ENCODE results near the gene SHB.

The SHB gene

DNA sequence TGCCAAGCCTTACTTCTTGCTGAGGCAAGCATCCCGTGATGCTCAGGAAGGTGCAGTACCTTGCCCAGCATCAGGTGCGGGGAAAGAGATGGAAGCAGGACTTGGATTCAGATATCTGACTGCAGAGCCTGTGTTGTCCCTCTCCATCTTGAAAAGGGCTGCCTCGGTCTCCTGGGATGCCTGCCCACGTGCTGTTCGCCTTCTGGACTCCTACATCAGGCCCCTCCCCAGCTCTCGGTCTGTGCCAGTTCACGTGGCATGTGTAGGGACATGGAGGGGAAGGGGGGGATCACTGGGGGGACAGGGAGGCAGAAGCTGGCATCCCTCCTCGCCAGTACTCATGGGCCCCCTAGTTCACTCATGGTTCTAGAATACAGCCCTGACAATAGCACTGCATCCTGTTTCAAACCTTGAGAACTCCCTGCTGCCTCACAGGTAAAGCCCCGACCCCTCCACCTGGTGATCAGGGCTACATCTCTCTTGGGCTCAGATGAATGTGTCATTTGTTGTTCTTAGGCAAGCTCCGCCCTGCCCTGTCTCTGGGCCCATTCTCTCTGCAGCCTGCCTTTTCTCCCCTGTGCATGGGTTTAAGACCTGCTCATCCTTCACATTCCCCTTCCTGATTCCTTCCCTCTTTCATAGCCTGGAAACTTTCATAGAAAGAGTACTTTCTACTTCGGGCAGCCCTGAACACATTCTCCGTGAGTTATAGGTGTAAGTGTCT is 126.2 kb downstream of the SHB start:
- H3K36me3 ChIP-seq (ENCODE audit: control insufficient read depth in 1 of 2, insufficient read depth in 2 of 2, low read depth in 1 of 2, low read length in 2 of 2), result peaks cover 55 to 73% of the 10 kb centered on the region in 2 experiments
- peaks cover 79% of the 10 kb centered on the region for H3K4me1 ChIP-seq (ENCODE audit: control insufficient read depth, insufficient read depth, low read depth, low read length)
- peak overlapping the region; percentile 15 for H2BK15ac ChIP-seq (ENCODE audit: low read depth, poor library complexity, severe bottlenecking)
- peak overlapping the region; percentile 69 to 80 for H3K18ac ChIP-seq (ENCODE audit: low read depth in 1 of 2, low read length in 2 of 2)
- H3K4ac ChIP-seq (ENCODE audit: low read depth in 1 of 2, low read length in 2 of 2), result no peak overlapping the region
- H2BK5ac ChIP-seq (ENCODE audit: low read depth, low read length, poor library complexity, severe bottlenecking), result no peak overlapping the region
- H3K4me2 ChIP-seq (ENCODE audit: low read length, poor library complexity, severe bottlenecking), result no peak overlapping the region
- peak overlapping the region; percentile 93 for H3K27ac ChIP-seq (ENCODE audit: low read length, poor library complexity, severe bottlenecking)
- peak overlapping the region; percentile 62 for H2AK5ac ChIP-seq (ENCODE audit: low read length, severe bottlenecking)
- H4K8ac ChIP-seq (ENCODE audit: low read length), result peak overlapping the region; percentile 53
- peaks cover 23% of the 10 kb centered on the region for H3K79me1 ChIP-seq (replicated peaks; ENCODE audit: low read length, poor library complexity, severe bottlenecking)
- H3K14ac ChIP-seq (ENCODE audit: low read length in 2 of 2), result no peak overlapping the region
- H3K4me3 ChIP-seq (ENCODE audit: insufficient read depth in 1 of 2, low read depth in 1 of 2, low read length in 2 of 2), result no peak overlapping the region
- no peak overlapping the region for H4K91ac ChIP-seq (ENCODE audit: low read length)
- H2BK120ac ChIP-seq (ENCODE audit: low read depth, low read length), result no peak overlapping the region
- DNase-seq, result no peak
- no peak overlapping the region for H3K9ac ChIP-seq (ENCODE audit: low read length)
- H3K27me3 ChIP-seq (ENCODE audit: control insufficient read depth in 1 of 2, insufficient read depth in 1 of 2, low read length in 2 of 2), result no peaks in the 10 kb centered on the region
- peak overlapping the region in 1 of 2 experiments; percentile 38 for H2BK12ac ChIP-seq (ENCODE audit: low read length in 2 of 2)
- 90% methylated on average over 9 of the region's 12 CpGs for WGBS
- no peaks in the 10 kb centered on the region for H3K9me3 ChIP-seq (ENCODE audit: control insufficient read depth, low read length)
- H3K23ac ChIP-seq (ENCODE audit: low read length in 2 of 2), result no peak overlapping the region
- H2AFZ ChIP-seq (ENCODE audit: low read depth, low read length), result no peak overlapping the region

DNA sequence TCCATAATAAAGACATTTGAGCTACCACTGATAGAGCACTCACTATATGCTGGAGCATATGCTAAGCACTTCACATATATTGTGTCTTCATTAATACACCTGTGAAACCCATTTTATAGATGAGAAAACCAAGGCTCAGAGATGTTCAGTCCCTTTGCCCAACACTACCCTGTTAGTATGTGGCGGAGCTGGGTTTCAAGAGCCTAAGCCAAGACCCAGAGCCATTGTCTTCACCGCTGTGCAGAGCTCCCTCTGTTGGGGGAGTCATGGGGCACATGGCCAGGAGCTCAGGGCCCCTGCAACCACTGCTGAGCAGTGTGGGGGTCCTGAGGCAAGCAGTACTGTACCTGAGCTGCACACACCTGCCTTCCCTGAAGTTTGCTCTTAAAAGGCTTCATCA is 127.8 kb downstream of the SHB start:
- H3K23ac ChIP-seq (ENCODE audit: low read length in 2 of 2), result no peak overlapping the region
- H3K14ac ChIP-seq (ENCODE audit: low read length in 2 of 2), result no peak overlapping the region
- no peak overlapping the region for H3K27ac ChIP-seq (ENCODE audit: low read length, poor library complexity, severe bottlenecking)
- H3K18ac ChIP-seq (ENCODE audit: low read depth in 1 of 2, low read length in 2 of 2), result no peak overlapping the region
- no peak overlapping the region for H2BK5ac ChIP-seq (ENCODE audit: low read depth, low read length, poor library complexity, severe bottlenecking)
- no peak for DNase-seq
- no peak overlapping the region for H2BK120ac ChIP-seq (ENCODE audit: low read depth, low read length)
- WGBS, result 100% methylated on average over 2 of the region's 2 CpGs
- peaks cover 17% of the 10 kb centered on the region for H3K79me1 ChIP-seq (replicated peaks; ENCODE audit: low read length, poor library complexity, severe bottlenecking)
- H2AFZ ChIP-seq (ENCODE audit: low read depth, low read length), result no peak overlapping the region
- no peak overlapping the region for H4K91ac ChIP-seq (ENCODE audit: low read length)
- H3K4me2 ChIP-seq (ENCODE audit: low read length, poor library complexity, severe bottlenecking), result no peak overlapping the region
- no peak overlapping the region for H4K8ac ChIP-seq (ENCODE audit: low read length)
- no peak overlapping the region for H3K4ac ChIP-seq (ENCODE audit: low read depth in 1 of 2, low read length in 2 of 2)
- no peak overlapping the region for H2BK15ac ChIP-seq (ENCODE audit: low read depth, poor library complexity, severe bottlenecking)
- no peak overlapping the region for H3K9ac ChIP-seq (ENCODE audit: low read length)
- peaks cover 40 to 58% of the 10 kb centered on the region in 2 experiments for H3K36me3 ChIP-seq (ENCODE audit: control insufficient read depth in 1 of 2, insufficient read depth in 2 of 2, low read depth in 1 of 2, low read length in 2 of 2)
- H3K4me1 ChIP-seq (ENCODE audit: control insufficient read depth, insufficient read depth, low read depth, low read length), result peaks cover 74% of the 10 kb centered on the region
- no peaks in the 10 kb centered on the region for H3K27me3 ChIP-seq (ENCODE audit: control insufficient read depth in 1 of 2, insufficient read depth in 1 of 2, low read length in 2 of 2)
- no peak overlapping the region for H2AK5ac ChIP-seq (ENCODE audit: low read length, severe bottlenecking)
- H2BK12ac ChIP-seq (ENCODE audit: low read length in 2 of 2), result no peak overlapping the region
- H3K4me3 ChIP-seq (ENCODE audit: insufficient read depth in 1 of 2, low read depth in 1 of 2, low read length in 2 of 2), result no peak overlapping the region
- no peaks in the 10 kb centered on the region for H3K9me3 ChIP-seq (ENCODE audit: control insufficient read depth, low read length)

DNA sequence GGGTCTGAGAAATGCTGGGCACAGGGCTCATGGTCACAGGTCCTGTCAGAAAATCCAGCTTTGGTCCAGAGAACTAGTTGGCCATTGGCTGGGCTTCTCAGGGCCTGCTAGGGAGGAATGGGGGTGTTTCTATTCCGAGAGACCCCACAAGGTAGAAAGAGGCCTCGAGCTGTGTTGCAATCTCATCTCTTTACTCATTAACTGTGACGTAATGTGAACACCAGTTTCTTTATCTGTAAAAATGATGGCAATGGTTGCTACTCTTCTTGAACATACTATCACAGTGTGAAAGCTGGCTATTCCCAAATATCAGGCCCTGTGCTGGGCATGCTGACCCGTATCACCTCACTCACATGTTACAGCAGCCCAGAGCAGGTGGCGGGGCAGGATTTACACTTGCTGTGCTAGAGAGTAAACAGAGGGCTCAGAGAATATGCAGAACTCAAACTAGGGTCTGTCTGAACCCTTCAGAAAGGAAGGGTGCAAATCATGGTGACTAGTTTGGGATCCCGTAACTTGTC is 129.4 kb downstream of the SHB start:
- no peak overlapping the region for H2BK5ac ChIP-seq (ENCODE audit: low read depth, low read length, poor library complexity, severe bottlenecking)
- DNase-seq, result peak; percentile 58
- H3K27ac ChIP-seq (ENCODE audit: low read length, poor library complexity, severe bottlenecking), result peak overlapping the region; percentile 1
- no peak overlapping the region for H3K9ac ChIP-seq (ENCODE audit: low read length)
- H3K4me2 ChIP-seq (ENCODE audit: low read length, poor library complexity, severe bottlenecking), result no peak overlapping the region
- no peak overlapping the region for H3K4me3 ChIP-seq (ENCODE audit: insufficient read depth in 1 of 2, low read depth in 1 of 2, low read length in 2 of 2)
- peak overlapping the region; percentile 43 for H4K91ac ChIP-seq (ENCODE audit: low read length)
- H2BK120ac ChIP-seq (ENCODE audit: low read depth, low read length), result no peak overlapping the region
- H3K27me3 ChIP-seq (ENCODE audit: control insufficient read depth in 1 of 2, insufficient read depth in 1 of 2, low read length in 2 of 2), result no peaks in the 10 kb centered on the region
- H2BK12ac ChIP-seq (ENCODE audit: low read length in 2 of 2), result peak overlapping the region in 1 of 2 experiments; percentile 57
- H3K14ac ChIP-seq (ENCODE audit: low read length in 2 of 2), result no peak overlapping the region
- no peak overlapping the region for H3K23ac ChIP-seq (ENCODE audit: low read length in 2 of 2)
- 91% methylated on average over 4 of the region's 6 CpGs for WGBS
- peaks cover 9% of the 10 kb centered on the region for H3K79me1 ChIP-seq (replicated peaks; ENCODE audit: low read length, poor library complexity, severe bottlenecking)
- no peaks in the 10 kb centered on the region for H3K9me3 ChIP-seq (ENCODE audit: control insufficient read depth, low read length)
- H3K18ac ChIP-seq (ENCODE audit: low read depth in 1 of 2, low read length in 2 of 2), result peak overlapping the region in 1 of 2 experiments; percentile 57
- peaks cover 60% of the 10 kb centered on the region for H3K4me1 ChIP-seq (ENCODE audit: control insufficient read depth, insufficient read depth, low read depth, low read length)
- H4K8ac ChIP-seq (ENCODE audit: low read length), result no peak overlapping the region
- peak overlapping the region in 1 of 2 experiments; percentile 35 for H3K4ac ChIP-seq (ENCODE audit: low read depth in 1 of 2, low read length in 2 of 2)
- H3K36me3 ChIP-seq (ENCODE audit: control insufficient read depth in 1 of 2, insufficient read depth in 2 of 2, low read depth in 1 of 2, low read length in 2 of 2), result peaks cover 24 to 50% of the 10 kb centered on the region in 2 experiments
- H2AK5ac ChIP-seq (ENCODE audit: low read length, severe bottlenecking), result peak overlapping the region; percentile 63
- H2AFZ ChIP-seq (ENCODE audit: low read depth, low read length), result no peak overlapping the region
- H2BK15ac ChIP-seq (ENCODE audit: low read depth, poor library complexity, severe bottlenecking), result peak overlapping the region; percentile 12

DNA sequence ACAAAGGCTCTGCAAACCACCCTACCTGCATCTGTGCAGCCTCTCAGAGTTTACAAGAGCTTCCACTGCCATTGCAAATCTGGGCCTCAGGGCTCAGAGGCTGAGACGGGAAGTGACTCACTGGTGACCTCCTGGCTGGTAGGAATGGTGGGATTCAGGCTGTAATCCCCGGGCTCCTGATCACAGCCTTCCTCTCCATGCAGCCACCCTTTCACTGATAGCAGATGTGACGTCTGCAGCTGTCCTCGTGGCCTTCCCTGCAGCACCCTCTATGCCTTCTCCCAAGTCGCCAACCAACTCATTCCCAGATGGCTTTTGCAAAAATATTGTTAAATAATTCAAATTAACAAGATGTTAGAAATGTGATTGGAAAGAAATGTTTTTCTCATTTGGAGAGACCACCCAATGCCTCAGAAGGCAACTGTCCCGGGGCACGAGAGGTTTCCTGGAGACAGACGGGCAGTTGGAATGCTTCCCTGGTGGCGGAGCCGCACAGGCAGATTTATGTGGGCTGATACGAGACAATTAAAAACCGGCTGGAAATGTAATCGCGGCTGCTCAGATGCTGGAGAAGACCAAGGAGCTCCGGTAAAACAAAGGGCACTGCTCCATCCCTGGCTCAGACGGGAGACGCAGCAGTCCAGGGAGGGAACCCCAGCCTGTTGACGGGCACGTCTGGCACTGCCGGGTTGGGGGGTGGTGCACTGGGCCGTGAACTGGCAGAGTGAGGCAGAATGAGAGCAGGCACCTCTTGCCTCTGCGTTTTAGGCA is 130.7 kb downstream of the SHB start:
- H2BK15ac ChIP-seq (ENCODE audit: low read depth, poor library complexity, severe bottlenecking), result peak overlapping the region; percentile 45

More for the DNA sequence above, 130.7 kb downstream of the SHB start:
- peak overlapping the region; percentile 57 for H3K9ac ChIP-seq (ENCODE audit: low read length)
- H3K4me3 ChIP-seq (ENCODE audit: insufficient read depth in 1 of 2, low read depth in 1 of 2, low read length in 2 of 2), result peak overlapping the region in 1 of 2 experiments; percentile 43
- peaks cover 17% of the 10 kb centered on the region for H3K79me1 ChIP-seq (replicated peaks; ENCODE audit: low read length, poor library complexity, severe bottlenecking)
- H2BK12ac ChIP-seq (ENCODE audit: low read length in 2 of 2), result peak overlapping the region in 1 of 2 experiments; percentile 96
- 45% methylated on average over 20 of the region's 22 CpGs for WGBS
- peak overlapping the region; percentile 91 for H2BK120ac ChIP-seq (ENCODE audit: low read depth, low read length)
- peak overlapping the region; percentile 77 for H2BK5ac ChIP-seq (ENCODE audit: low read depth, low read length, poor library complexity, severe bottlenecking)
- no peaks in the 10 kb centered on the region for H3K9me3 ChIP-seq (ENCODE audit: control insufficient read depth, low read length)
- peak overlapping the region; percentile 86 to 95 for H3K4ac ChIP-seq (ENCODE audit: low read depth in 1 of 2, low read length in 2 of 2)
- H3K27me3 ChIP-seq (ENCODE audit: control insufficient read depth in 1 of 2, insufficient read depth in 1 of 2, low read length in 2 of 2), result no peaks in the 10 kb centered on the region
- H2AFZ ChIP-seq (ENCODE audit: low read depth, low read length), result no peak overlapping the region
- peak overlapping the region; percentile 96 to 97 for H3K18ac ChIP-seq (ENCODE audit: low read depth in 1 of 2, low read length in 2 of 2)
- DNase-seq, result peak; percentile 94
- H4K8ac ChIP-seq (ENCODE audit: low read length), result peak overlapping the region; percentile 88
- H3K14ac ChIP-seq (ENCODE audit: low read length in 2 of 2), result peak overlapping the region in 1 of 2 experiments; percentile 97
- peaks cover 23 to 47% of the 10 kb centered on the region in 2 experiments for H3K36me3 ChIP-seq (ENCODE audit: control insufficient read depth in 1 of 2, insufficient read depth in 2 of 2, low read depth in 1 of 2, low read length in 2 of 2)
- H2AK5ac ChIP-seq (ENCODE audit: low read length, severe bottlenecking), result peak overlapping the region; percentile 73
- peak overlapping the region; percentile 79 for H3K27ac ChIP-seq (ENCODE audit: low read length, poor library complexity, severe bottlenecking)
- peak overlapping the region in 1 of 2 experiments; percentile 51 for H3K23ac ChIP-seq (ENCODE audit: low read length in 2 of 2)
- peak overlapping the region; percentile 83 for H4K91ac ChIP-seq (ENCODE audit: low read length)
- H3K4me1 ChIP-seq (ENCODE audit: control insufficient read depth, insufficient read depth, low read depth, low read length), result peaks cover 51% of the 10 kb centered on the region
- H3K4me2 ChIP-seq (ENCODE audit: low read length, poor library complexity, severe bottlenecking), result no peak overlapping the region

Data from mesenchymal stem cell (in vitro differentiated cells and primary cell).